Stimulated activated memory B cell treated with anti-CD40 and anti-IgM and Interleukin-4, amounts not matched to agents 10 μg/mL and 1 μg/mL and 100 μg/mL, for 72 hours (primary cell): ENCODE results near the gene MAP4K1.

Experiments
- ATAC-seq: fragments of 150-1000 bp; cut with Tn5 transposase; 2 replicates; pipeline ENCODE4 v1.10.0; 2021
- H3K27ac Mint-ChIP-seq: one replicate; pipeline ENCODE4 v1.8.0; 2022; ENCODE audit warnings: mild to moderate bottlenecking, mixed read lengths
- H3K27me3 Mint-ChIP-seq: one replicate; pipeline ENCODE4 v1.8.0; 2022; ENCODE audit warnings: mixed read lengths
- H3K36me3 Mint-ChIP-seq: one replicate; pipeline ENCODE4 v1.8.0; 2022; ENCODE audit warnings: mixed read lengths
- H3K4me1 Mint-ChIP-seq: one replicate; pipeline ENCODE4 v1.8.0; 2022; ENCODE audit warnings: mixed read lengths
- H3K4me3 Mint-ChIP-seq: one replicate; pipeline ENCODE4 v1.8.0; 2022; ENCODE audit warnings: mild to moderate bottlenecking, moderate library complexity, mixed read lengths
- H3K9me3 Mint-ChIP-seq: one replicate; pipeline ENCODE4 v1.8.0; 2022; ENCODE audit warnings: mixed read lengths

The MAP4K1 gene

GRCh38 chr19:38617764-38618589 is at the start of gene MAP4K1:
Gene MAP4K1 (minus strand): TSS chr19:38617953. CDS start chr19:38617895, 58 bp downstream.
- Mint-ChIP-seq H3K4me3 (peak within 1 kb of the TSS; percentile 100), H3K27ac (peak within 1 kb of the TSS; percentile 96), H3K36me3 (peaks cover 58% of the 10 kb centered on the region), H3K27me3 (no peaks in the 10 kb centered on the region), H3K9me3 (no peaks in the 10 kb centered on the region), H3K4me1 (peaks cover 72% of the 10 kb centered on the region)
- peak; percentile 95 for ATAC-seq

GRCh38 chr19:38666663-38667511 is 49.1 kb upstream of the MAP4K1 start:
- ATAC-seq: peak; percentile 76
- H3K27ac Mint-ChIP-seq: peak overlapping the region; percentile 80
- no peaks in the 10 kb centered on the region for H3K27me3 Mint-ChIP-seq
- peaks cover 28% of the 10 kb centered on the region for H3K36me3 Mint-ChIP-seq
- no peaks in the 10 kb centered on the region for H3K9me3 Mint-ChIP-seq
- peaks cover 91% of the 10 kb centered on the region for H3K4me1 Mint-ChIP-seq
- H3K4me3 Mint-ChIP-seq: peak overlapping the region; percentile 70

- ATAC-seq: no peak
- no peak overlapping the region for H3K4me3 Mint-ChIP-seq
- H3K36me3 Mint-ChIP-seq: peaks cover 27% of the 10 kb centered on the region
- peak overlapping the region; percentile 80 for H3K27ac Mint-ChIP-seq
- no peaks in the 10 kb centered on the region for H3K9me3 Mint-ChIP-seq
- H3K27me3 Mint-ChIP-seq: no peaks in the 10 kb centered on the region
- peaks cover 84% of the 10 kb centered on the region for H3K4me1 Mint-ChIP-seq
These were observed 48.4 kb upstream of the MAP4K1 start for GRCh38 chr19:38665950-38666662.

GRCh38 chr19:38665219-38665931 is 47.6 kb upstream of the MAP4K1 start:
- Mint-ChIP-seq H3K27ac (peak overlapping the region; percentile 80), H3K36me3 (peaks cover 33% of the 10 kb centered on the region), H3K27me3 (no peaks in the 10 kb centered on the region), H3K4me3 (no peak overlapping the region), H3K9me3 (no peaks in the 10 kb centered on the region), H3K4me1 (peaks cover 86% of the 10 kb centered on the region)
- ATAC-seq: no peak

GRCh38 chr19:38664503-38665211 is 46.9 kb upstream of the MAP4K1 start:
- Mint-ChIP-seq H3K36me3 (peaks cover 26% of the 10 kb centered on the region), H3K4me3 (no peak overlapping the region), H3K27ac (peak overlapping the region; percentile 65), H3K4me1 (peaks cover 79% of the 10 kb centered on the region), H3K27me3 (no peaks in the 10 kb centered on the region), H3K9me3 (no peaks in the 10 kb centered on the region)
- ATAC-seq: peak; percentile 52

- H3K27me3 Mint-ChIP-seq: no peaks in the 10 kb centered on the region
- peak overlapping the region; percentile 65 for H3K27ac Mint-ChIP-seq
These were observed 46.3 kb upstream of the MAP4K1 start for GRCh38 chr19:38663957-38664502.

GRCh38 chr19:38663156-38663651 is 45.5 kb upstream of the MAP4K1 start:
- Mint-ChIP-seq H3K4me3 (no peak overlapping the region), H3K4me1 (peaks cover 69% of the 10 kb centered on the region), H3K9me3 (no peaks in the 10 kb centered on the region), H3K27ac (no peak overlapping the region), H3K27me3 (no peaks in the 10 kb centered on the region), H3K36me3 (peaks cover 14% of the 10 kb centered on the region)
- ATAC-seq: no peak

More at GRCh38 chr19:38663957-38664502, 46.3 kb upstream of the MAP4K1 start:
- H3K36me3 Mint-ChIP-seq: peaks cover 21% of the 10 kb centered on the region
- H3K4me3 Mint-ChIP-seq: no peak overlapping the region
- ATAC-seq: no peak
- no peaks in the 10 kb centered on the region for H3K9me3 Mint-ChIP-seq
- H3K4me1 Mint-ChIP-seq: peaks cover 73% of the 10 kb centered on the region

- Mint-ChIP-seq H3K27ac (no peak overlapping the region), H3K4me1 (peaks cover 69% of the 10 kb centered on the region), H3K4me3 (no peak overlapping the region), H3K27me3 (no peaks in the 10 kb centered on the region), H3K9me3 (no peaks in the 10 kb centered on the region), H3K36me3 (peaks cover 14% of the 10 kb centered on the region)
- no peak for ATAC-seq
These were observed 44.9 kb upstream of the MAP4K1 start for GRCh38 chr19:38662537-38663155.

GRCh38 chr19:38661996-38662395 is 44.2 kb upstream of the MAP4K1 start:
- Mint-ChIP-seq H3K27me3 (no peaks in the 10 kb centered on the region), H3K36me3 (peaks cover 14% of the 10 kb centered on the region), H3K9me3 (no peaks in the 10 kb centered on the region), H3K27ac (no peak overlapping the region), H3K4me1 (peaks cover 69% of the 10 kb centered on the region), H3K4me3 (no peak overlapping the region)
- ATAC-seq: no peak

GRCh38 chr19:38661136-38661535 is 43.4 kb upstream of the MAP4K1 start:
- H3K36me3 Mint-ChIP-seq: peaks cover 18% of the 10 kb centered on the region
- no peak overlapping the region for H3K27ac Mint-ChIP-seq
- H3K4me1 Mint-ChIP-seq: peaks cover 69% of the 10 kb centered on the region
- H3K4me3 Mint-ChIP-seq: no peak overlapping the region
- ATAC-seq: no peak
- H3K27me3 Mint-ChIP-seq: no peaks in the 10 kb centered on the region
- H3K9me3 Mint-ChIP-seq: no peaks in the 10 kb centered on the region

- peaks cover 20% of the 10 kb centered on the region for H3K36me3 Mint-ChIP-seq
- ATAC-seq: no peak
- H3K4me1 Mint-ChIP-seq: peaks cover 69% of the 10 kb centered on the region
These were observed 43.0 kb upstream of the MAP4K1 start for GRCh38 chr19:38660724-38661123.

GRCh38 chr19:38658462-38659306 is 40.9 kb upstream of the MAP4K1 start:
- Mint-ChIP-seq H3K9me3 (no peaks in the 10 kb centered on the region), H3K4me1 (peaks cover 63% of the 10 kb centered on the region), H3K36me3 (peaks cover 27% of the 10 kb centered on the region), H3K27me3 (no peaks in the 10 kb centered on the region), H3K27ac (peak overlapping the region; percentile 42), H3K4me3 (no peak overlapping the region)
- ATAC-seq: no peak

More at GRCh38 chr19:38660724-38661123, 43.0 kb upstream of the MAP4K1 start:
- Mint-ChIP-seq H3K4me3 (no peak overlapping the region), H3K27ac (no peak overlapping the region), H3K27me3 (no peaks in the 10 kb centered on the region), H3K9me3 (no peaks in the 10 kb centered on the region)
